Fibroblast of skin of scalp (primary cell): ENCODE results near the gene EMILIN1.

ENCODE experiments used
- DNase-seq: peaks from one replicate; pipeline ENCODE4 v3.0.0-alpha.2; 2013

EMILIN1 gene

DNA sequence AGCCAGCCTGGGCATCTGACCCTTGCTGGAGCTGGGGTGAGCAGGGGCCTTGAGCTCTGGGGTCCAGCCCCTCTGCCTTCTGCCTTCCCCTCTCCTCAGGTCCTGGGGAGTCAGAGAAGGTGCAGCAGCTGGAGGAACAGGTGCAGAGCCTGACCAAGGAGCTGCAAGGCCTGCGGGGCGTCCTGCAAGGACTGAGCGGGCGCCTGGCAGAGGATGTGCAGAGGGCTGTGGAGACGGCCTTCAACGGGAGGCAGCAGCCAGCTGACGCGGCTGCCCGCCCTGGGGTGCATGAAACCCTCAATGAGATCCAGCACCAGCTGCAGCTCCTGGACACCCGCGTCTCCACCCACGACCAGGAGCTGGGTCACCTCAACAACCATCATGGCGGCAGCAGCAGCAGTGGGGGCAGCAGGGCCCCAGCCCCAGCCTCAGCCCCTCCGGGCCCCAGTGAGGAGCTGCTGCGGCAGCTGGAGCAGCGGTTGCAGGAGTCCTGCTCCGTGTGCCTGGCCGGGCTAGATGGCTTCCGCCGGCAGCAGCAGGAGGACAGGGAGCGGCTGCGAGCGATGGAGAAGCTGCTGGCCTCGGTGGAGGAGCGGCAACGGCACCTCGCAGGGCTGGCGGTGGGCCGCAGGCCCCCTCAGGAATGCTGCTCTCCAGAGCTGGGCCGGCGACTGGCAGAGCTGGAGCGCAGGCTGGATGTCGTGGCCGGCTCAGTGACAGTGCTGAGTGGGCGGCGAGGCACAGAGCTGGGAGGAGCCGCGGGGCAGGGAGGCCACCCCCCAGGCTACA, 3.8 kb downstream of the EMILIN1 start:
- DNase-seq = no peak

DNA sequence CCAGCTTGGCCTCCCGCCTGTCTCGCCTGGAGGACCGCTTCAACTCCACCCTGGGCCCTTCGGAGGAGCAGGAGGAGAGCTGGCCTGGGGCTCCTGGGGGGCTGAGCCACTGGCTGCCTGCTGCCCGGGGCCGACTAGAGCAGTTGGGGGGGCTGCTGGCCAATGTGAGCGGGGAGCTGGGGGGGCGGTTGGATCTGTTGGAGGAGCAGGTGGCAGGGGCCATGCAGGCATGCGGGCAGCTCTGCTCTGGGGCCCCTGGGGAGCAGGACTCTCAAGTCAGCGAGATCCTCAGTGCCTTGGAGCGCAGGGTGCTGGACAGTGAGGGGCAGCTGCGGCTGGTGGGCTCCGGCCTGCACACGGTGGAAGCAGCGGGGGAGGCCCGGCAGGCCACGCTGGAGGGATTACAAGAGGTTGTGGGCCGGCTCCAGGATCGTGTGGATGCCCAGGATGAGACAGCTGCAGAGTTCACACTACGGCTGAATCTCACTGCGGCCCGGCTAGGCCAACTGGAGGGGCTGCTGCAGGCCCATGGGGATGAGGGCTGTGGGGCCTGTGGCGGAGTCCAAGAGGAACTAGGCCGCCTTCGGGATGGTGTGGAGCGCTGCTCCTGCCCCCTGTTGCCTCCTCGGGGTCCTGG, 4.5 kb downstream of the EMILIN1 start:
- DNase-seq = no peak

DNA sequence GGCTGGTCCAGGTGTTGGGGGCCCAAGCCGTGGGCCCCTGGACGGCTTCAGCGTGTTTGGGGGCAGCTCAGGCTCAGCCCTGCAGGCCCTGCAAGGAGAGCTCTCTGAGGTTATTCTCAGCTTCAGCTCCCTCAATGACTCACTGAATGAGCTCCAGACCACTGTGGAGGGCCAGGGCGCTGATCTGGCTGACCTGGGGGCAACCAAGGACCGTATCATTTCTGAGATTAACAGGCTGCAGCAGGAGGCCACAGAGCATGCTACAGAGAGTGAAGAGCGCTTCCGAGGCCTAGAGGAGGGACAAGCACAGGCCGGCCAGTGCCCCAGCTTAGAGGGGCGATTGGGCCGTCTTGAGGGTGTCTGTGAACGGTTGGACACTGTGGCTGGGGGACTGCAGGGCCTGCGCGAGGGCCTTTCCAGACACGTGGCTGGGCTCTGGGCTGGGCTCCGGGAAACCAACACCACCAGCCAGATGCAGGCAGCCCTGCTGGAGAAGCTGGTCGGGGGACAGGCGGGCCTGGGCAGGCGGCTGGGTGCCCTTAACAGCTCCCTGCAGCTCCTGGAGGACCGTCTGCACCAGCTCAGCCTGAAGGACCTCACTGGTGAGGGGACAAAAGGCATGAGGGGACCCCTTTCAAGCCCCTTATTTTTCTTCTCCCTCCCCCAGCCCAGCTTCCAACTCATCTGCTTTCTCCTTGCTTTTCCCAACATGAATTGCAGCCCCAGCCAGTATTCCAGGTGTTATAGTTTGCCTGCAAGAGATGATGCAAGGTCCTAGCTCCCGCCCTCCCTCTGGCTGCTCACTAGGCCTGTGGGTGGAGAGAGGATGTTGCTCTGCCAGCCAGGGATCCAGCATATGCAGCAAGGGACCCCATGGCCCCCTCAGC, 5.2 kb downstream of the EMILIN1 start:
- no peak for DNase-seq

DNA sequence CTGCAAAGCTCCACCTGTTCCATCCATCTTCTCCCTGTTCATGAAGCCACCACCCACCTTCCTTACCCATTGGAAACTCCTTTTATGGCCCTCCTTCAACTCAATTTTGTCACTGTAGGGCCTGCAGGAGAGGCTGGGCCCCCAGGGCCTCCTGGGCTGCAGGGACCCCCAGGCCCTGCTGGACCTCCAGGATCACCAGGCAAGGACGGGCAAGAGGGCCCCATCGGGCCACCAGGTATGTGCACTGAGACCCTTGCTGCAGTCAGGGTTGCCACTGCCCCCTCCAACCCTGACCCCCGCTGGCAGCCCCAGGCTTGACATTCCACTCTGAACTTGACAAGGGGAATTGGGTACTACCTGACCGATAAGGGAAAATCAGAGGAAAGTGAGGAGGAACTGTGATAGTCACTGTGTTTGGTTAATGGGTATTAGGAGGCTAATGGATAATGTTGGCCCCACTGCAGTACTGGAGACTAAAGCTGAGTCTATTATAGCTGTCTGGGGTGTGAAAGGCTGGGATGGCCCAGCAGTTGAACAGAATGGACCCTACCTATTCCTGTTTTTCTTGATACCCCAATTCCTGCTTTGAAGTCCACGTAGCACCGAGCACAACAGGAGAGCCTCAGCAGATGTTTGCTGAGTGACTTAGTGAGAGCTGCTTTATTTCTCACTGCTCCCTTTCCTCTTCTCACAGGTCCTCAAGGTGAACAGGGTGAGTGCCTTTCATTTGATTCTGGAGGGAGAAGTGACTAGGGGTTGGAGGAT, 6.1 kb downstream of the EMILIN1 start:
- no peak for DNase-seq

DNA sequence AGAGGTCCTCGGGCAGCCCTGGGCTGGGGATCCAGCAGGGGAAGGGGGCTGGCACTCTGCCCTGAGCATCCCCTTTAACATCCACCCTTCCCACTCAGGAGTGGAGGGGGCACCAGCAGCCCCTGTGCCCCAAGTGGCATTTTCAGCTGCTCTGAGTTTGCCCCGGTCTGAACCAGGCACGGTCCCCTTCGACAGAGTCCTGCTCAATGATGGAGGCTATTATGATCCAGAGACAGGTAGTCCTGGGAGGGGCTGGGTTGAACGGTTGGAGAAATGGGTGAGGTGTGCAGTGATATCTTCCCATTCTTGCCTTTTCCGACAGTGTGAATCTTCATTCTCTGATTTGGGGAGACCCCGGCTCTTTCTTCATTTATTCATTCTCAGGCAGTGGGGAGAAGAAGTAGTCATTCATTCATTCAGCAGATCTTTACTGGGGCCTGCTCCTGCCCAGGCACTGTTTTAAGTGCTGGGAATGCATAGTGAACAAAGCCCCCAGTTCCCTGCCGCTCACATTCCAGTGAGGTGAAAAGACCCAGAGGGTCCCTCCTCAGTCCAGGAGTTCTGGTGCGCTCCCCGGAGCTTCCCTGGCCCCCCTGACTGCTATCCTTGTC, 6.8 kb downstream of the EMILIN1 start:
- no peak for DNase-seq

DNA sequence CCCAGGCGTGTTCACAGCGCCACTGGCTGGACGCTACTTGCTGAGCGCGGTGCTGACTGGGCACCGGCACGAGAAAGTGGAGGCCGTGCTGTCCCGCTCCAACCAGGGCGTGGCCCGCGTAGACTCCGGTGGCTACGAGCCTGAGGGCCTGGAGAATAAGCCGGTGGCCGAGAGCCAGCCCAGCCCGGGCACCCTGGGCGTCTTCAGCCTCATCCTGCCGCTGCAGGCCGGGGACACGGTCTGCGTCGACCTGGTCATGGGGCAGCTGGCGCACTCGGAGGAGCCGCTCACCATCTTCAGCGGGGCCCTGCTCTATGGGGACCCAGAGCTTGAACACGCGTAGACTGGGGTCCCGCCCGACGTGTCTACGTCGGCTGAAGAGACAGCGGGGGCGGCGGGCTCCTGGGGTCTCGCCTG, 7.3 kb downstream of the EMILIN1 start:
- peak; percentile 67 for DNase-seq

DNA sequence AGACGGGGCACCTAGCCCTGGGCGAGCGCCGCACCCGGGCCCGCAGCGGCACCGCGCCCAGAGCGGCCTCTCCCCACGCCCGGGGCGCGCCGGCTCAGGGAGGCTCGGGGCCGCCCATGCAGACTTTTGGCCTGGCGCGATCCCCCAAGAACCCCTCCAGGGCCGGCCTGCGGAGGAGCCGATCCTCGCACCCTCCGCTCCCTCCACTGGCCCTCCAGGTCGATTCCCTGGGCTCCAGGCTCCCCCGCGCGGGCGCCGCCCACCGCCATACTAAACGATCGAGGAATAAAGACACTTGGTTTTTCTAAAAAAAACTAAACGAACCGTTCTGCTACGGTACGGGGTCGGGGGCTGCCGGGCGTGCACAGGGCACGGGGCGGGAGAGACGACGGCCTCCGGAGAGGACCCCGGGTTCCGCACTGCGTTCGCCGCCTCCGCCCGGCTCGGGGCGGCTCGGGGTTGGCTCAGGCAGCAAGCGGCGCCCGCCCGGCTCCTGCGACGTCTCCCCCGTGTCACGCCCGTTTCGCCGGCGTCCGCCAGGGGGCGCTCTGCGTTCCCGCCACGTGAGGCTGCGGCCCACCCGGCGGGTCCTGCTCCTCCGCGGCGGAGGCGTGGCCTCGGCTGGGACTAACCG, 7.8 kb downstream of the EMILIN1 start:
- DNase-seq = peak; percentile 92

DNA sequence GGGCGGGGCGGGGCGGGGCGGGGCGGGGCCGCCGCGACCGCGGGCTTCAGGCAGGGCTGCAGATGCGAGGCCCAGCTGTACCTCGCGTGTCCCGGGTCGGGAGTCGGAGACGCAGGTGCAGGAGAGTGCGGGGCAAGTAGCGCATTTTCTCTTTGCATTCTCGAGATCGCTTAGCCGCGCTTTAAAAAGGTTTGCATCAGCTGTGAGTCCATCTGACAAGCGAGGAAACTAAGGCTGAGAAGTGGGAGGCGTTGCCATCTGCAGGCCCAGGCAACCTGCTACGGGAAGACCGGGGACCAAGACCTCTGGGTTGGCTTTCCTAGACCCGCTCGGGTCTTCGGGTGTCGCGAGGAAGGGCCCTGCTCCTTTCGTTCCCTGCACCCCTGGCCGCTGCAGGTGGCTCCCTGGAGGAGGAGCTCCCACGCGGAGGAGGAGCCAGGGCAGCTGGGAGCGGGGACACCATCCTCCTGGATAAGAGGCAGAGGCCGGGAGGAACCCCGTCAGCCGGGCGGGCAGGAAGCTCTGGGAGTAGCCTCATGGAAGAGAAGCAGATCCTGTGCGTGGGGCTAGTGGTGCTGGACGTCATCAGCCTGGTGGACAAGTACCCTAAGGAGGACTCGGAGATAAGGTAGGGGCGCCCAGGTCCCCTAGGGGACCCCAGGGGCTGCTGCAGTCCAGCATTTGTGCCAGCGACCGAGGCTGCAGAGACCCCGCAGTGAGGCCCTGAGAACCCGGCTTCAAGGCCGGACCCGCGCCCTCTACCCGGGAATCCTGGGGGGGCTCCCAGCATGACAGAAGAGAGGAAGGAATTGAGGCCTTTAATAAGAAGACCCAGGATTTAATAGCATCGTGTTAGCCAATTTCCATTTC, 8.5 kb downstream of the EMILIN1 start, which contains the start of gene KHK:
Gene KHK (plus strand): TSS at position 49 of the 870 bp plus-strand sequence. CDS start 488 bp downstream, at position 537.
- DNase-seq = no peak

DNA sequence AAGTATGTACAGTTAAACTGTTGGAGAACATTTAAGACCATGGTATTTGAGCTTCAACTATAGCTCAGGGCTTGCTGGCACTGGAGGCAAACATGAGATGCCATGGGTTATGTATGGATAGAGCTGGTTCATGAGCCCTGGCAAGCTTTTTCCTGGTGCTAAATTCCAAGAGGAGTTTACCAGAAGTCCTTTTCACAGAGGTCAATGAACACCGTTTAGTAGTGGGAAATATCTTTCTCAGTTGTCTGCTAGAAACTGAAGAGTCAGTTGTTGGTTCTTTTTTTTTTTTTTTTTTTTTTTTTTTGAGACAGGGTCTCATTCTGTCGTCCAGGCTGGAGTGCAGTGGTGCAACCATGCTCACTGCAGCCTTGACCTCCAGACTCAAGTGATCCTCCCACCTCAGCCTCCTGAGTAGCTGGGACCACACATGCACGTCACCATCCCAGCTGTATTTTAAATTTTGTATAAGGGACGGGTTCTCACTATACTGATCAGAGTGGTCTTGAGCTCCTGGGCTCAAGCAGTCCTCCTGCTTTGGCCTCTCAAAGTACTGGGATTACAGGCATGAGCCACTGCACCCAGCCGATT, 9.5 kb downstream of the EMILIN1 start:
- DNase-seq = no peak

DNA sequence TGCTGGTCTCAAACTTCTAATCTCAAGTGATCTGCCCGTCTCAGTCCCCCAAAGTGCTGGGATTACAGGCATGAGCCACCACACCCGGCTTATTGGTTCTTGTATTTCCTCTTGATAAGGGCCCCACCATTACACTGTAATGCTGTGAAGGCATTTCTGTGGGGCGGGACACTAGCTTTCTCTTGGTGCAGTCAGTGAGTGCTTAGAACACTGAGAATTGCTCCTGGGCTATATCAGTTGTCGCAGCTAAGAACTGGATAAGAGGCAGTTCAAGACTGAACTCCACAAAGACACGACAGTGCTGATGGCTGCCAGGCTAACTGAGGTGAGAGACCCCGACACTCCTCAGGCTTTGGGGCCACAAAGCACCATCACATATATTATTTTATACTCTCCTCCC, 10.2 kb downstream of the EMILIN1 start:
- DNase-seq = no peak

DNA sequence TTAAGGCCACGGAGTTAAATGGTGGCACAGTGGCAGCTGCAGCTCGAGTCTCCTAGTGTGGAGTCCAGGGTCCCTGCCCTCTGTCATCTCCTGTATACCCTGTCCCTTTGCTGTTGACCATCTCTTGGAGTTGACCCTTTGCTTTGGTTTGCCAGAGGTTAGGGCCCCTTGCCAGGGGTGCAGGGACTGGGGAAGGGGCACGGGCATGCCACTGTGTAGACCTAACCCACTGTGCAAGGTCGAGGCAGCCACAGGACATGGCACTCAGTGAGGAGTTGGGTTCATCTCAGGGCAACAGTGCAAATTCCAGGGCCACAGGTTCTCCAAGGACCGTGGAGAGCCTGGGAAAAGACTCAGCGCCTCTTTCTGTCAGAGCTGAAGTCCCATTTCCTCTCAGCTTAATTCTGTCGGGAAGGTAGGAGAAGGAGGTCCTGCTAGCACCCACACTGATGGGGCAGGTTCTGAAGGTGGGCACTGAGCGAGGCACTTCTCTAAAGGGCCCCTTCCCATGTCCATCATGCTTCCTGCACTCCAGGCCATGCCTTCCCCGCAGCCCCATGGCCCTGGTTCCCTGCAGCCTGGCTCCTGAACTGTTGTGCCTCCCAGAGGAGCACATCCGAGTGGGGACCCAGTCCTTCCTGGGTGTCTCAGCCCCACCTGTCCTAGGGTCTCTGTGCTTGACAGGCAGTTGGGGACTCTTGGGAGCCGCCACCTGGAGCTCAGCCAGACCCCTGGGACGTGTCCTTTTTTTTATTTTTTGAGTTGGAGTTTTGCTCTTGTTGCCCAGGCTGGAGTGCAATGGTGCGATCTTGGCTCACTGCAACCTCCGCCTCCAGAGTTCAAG, 10.9 kb downstream of the EMILIN1 start:
- DNase-seq = no peak

DNA sequence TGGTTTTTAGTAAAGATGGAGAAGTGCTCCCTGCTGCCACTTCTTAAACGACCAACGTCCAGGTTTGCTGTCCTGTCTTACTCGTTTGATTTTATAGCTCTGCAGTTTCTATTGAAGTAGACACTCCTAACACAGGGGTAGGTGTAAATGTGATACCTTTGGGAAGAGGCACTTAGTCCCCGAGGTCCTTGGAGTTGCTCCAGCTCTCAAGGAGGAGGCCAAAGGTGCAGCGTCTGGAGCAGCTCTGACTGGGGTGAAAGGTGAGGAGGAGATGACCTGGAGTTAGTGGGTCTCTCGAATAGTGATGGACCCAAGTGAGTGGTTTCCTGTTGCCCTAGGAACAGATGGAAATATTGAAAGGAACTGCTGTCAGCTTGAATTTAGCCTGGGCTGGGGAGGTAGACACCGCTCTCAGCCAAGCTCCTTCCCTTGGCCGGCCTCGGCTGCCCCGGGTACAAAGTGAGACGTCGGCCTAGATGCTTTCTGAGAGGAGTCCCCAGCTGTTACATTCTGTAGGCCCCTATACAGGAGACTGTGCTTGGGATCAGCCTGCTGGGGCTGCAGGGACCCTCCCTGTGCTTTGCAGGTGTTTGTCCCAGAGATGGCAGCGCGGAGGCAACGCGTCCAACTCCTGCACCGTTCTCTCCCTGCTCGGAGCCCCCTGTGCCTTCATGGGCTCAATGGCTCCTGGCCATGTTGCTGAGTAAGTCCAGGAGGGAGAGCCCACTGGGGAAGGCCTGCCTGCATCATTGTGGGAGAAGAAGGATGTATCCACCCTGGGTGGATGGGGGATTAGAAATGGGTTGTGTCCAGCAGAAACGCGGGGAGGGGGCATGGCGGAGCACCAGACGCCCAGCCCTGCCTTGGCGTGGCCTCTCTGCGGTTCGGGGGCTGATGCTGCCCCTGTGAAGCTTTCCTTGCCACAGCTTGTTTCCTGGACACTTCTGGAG, 13.6 kb downstream of the EMILIN1 start:
- no peak for DNase-seq

DNA sequence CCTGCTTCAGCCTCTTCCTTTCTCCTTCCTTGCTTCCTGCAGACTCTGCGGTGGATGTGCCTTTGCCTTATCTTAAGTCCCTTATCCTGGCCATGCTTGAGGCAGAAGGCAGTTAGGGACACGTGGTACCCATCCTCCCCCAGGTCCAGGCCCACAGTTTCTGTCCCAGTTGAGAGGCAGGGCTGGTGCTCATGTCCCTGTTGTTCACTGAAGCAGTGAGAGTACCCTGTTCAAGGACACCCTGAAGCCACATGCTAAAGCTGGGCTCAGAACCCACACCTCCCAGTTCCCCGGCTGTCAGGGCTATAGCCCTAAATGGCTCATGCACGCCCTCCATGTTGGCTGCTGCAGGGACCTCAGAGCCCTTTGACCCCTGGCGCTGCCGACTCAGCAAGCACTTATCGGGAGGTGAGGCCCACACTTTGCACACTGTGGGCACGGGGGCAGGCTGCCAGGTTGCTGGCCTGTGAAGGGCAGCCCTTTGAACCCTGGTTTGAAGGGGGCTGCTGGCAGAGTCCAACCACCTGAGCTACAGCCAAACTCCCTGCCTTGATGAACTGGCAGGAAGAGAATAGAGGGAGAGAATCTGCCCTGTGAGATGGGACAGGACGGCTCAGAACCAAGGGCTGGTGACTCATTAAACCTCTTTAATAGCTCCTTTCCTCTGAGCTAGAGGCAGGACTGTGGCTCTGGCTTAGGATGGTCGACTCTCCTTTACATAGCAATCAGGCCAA, 14.4 kb downstream of the EMILIN1 start:
- DNase-seq = no peak

DNA sequence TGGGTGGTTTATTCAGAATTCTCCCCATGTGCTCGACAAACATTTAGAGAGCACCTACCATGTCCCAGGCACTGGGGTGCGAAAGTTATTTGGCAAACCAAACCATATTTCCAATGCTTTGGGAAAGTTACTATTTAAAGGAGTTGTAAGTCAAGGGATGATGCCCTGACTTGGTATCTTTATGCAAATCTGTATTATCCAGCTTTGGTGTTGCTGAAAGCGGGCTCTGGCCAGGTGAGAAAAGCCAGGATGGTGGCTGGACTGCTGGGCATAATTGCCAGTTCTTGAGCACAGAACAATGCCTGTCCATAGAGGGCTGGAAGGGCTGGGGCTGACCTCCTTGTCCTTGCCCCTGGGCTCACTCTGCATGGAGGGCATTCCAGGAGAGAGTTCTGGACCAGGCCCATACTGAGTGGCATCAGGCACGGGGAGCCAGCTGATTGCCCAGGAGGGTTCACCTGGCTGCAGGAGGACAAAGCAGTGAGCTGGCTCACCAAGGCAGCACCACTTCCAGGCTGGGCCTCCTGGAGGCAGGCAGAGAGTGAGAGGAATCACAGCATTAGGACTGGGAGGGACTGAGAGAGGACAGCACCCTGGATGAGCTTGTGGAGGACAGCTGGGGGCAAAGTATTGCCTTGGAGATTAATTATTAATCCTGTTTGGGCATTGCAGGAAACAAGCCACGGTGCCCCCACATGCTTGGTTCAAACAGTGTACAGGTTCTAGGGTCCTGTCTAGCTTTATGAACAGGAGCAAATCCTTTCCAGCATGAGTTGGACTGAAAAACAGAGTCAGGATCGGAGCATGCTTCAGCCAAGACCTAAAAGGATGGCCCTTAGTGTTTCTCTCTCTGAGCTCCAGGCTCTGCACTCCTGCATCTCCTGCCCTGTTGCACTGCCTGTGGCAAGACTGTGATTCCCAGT, 15.3 kb downstream of the EMILIN1 start:
- DNase-seq = no peak

DNA sequence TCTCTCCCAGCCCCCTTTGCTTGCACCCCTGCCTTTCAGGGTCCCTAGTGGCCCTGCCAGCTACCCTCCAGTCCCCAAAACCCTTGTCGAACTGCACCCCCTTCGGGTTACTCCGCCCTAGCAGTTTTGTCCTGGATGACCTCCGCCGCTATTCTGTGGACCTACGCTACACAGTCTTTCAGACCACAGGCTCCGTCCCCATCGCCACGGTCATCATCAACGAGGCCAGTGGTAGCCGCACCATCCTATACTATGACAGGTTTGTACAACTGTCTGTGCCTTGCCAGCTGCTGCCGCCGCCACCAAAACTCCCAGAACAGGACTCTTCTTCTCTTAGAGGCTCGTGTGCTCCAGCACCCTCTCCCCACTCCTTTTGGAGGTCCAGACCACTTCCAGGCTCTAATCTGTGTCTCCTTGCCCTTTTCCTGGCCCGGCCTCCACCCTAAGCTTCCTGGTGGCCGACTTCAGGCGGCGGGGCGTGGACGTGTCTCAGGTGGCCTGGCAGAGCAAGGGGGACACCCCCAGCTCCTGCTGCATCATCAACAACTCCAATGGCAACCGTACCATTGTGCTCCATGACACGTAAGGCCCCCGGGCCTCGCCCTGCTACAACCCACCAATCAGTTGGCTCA, 16.1 kb downstream of the EMILIN1 start:
- no peak for DNase-seq

DNA sequence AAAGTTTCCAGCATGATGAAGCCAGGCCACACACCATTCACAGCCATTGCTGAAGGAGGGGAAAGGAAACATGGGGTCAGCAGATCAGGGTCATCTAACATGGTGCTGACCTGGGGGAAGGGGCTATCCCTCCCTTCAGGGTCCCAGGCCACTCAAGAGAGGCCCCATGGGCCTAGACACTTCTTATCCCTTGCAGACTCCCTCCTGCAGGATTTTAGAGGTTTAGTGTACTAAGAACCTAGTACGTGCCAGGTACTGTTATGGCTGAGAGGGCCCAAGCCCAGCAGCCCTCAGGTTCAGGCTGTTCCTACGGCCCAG, 17.0 kb downstream of the EMILIN1 start:
- no peak for DNase-seq
